Measurements from ENCODE around the gene DGKH. TPM values are rescaled to one million over a fixed set of nuclear protein-coding genes. Genes with fewer than 3 reads are reported as not detected.
A peak's percentile ranks its signal among the peaks of the same experiment; 100 is the strongest.

Gene DGKH
- total RNA-seq, 1 donor from 2014 or later = 18.7 TPM

DNA sequence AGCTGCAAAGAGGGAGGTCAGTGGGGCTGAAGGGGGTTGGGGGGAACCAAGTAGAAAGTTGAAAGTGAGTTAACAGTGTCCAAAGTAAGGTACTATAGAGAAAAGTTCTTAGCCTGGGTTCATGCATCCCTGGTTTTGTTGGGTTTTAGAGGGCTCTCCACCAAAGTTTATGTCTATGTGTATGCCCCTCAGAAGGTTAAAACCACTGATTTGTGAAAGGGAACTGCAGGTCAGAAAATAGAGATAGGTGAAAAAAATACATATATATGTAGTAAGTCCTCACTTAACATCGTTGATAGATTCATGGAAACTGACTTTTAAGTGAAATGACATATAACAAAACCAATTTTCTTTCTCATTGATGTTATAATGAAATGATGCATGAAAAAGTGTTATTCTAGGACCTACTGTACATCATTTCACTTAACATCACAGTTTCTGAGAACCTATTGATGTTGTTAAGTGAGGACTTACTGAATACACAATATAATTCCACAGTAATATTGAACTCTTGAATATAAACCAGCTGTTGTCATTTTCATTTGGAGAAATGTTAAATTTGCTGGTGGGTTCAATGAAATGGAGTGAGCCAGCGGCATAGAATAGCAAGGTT, 9.6 kb downstream of the DGKH start:
- TF ChIP-seq, protein P1, sequence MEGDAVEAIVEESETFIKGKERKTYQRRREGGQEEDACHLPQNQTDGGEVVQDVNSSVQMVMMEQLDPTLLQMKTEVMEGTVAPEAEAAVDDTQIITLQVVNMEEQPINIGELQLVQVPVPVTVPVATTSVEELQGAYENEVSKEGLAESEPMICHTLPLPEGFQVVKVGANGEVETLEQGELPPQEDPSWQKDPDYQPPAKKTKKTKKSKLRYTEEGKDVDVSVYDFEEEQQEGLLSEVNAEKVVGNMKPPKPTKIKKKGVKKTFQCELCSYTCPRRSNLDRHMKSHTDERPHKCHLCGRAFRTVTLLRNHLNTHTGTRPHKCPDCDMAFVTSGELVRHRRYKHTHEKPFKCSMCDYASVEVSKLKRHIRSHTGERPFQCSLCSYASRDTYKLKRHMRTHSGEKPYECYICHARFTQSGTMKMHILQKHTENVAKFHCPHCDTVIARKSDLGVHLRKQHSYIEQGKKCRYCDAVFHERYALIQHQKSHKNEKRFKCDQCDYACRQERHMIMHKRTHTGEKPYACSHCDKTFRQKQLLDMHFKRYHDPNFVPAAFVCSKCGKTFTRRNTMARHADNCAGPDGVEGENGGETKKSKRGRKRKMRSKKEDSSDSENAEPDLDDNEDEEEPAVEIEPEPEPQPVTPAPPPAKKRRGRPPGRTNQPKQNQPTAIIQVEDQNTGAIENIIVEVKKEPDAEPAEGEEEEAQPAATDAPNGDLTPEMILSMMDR (IDR thresholded peaks at IDR 0.05) = no peak
- Histone ChIP-seq H3K27me3 (ENCODE audit: low read depth) (no peaks in the 10 kb centered on the region), H3K36me3 (no peaks in the 10 kb centered on the region), H3K4me3 (no peak overlapping the region), H3K9me3 (no peaks in the 10 kb centered on the region), H3K4me1 (no peaks in the 10 kb centered on the region), H3K27ac (no peak overlapping the region)
- no peak for DNase-seq
- ATAC-seq = no peak
- intact Hi-C loops (cut with DNase I) = no loop called here

DNA sequence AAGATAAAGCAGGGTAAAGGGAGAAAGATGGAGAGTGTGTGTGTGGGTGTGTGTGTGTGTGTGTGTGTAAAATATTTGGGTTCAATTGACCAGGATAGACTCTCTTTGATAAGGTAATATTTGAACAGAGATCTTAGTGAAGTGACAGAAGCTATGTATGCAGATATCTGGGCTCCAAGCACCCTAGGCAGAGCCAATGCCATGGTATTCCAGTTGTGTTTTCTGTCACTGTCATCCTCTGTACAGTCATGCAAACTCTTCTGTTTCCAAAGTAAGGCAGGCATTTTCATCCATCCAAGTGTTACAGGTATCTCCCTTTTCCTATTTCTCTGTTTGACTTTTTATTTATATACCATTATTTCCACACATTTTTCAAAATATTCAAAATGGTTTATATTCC, 13.5 kb downstream of the DGKH start:
- Histone ChIP-seq H3K4me1 (no peaks in the 10 kb centered on the region), H3K27me3 (ENCODE audit: low read depth) (no peaks in the 10 kb centered on the region), H3K27ac (no peak overlapping the region), H3K9me3 (no peaks in the 10 kb centered on the region), H3K36me3 (peaks cover 5% of the 10 kb centered on the region), H3K4me3 (no peak overlapping the region)
- intact Hi-C loops (cut with DNase I) = no loop called here
- TF ChIP-seq, protein P1 (IDR thresholded peaks at IDR 0.05) = no peak
- DNase-seq (no peak), ATAC-seq (no peak)

DNA sequence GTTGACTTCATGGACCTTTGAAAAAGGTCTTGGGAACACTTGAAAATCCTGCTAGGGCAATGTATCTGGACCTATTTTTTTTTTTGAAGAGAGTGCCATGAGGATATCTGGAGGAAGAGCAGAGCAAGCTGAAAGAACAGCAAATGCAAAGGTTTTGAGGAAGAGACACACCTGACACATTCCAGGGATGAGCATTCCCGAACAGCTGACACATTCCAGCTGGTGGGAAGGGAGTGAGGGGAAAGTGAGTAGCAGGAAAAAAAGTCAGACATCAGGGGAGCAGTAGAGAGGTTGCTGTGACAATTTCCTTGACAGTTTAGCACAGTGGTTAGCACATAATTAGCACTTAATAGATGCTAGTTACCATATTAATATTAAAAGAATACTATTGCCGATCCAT, 14.7 kb downstream of the DGKH start:
- no peak overlapping the region for H3K4me3 ChIP-seq
- no peak overlapping the region for H3K27ac ChIP-seq
- TF ChIP-seq, protein P1 (IDR thresholded peaks at IDR 0.05) = no peak
- peaks cover 5% of the 10 kb centered on the region for H3K36me3 ChIP-seq
- no peak for ATAC-seq
- H3K27me3 ChIP-seq (ENCODE audit: low read depth) = no peaks in the 10 kb centered on the region
- H3K4me1 ChIP-seq = no peaks in the 10 kb centered on the region
- no peaks in the 10 kb centered on the region for H3K9me3 ChIP-seq
- intact Hi-C loops (cut with DNase I) = no loop called here
- no peak for DNase-seq

DNA sequence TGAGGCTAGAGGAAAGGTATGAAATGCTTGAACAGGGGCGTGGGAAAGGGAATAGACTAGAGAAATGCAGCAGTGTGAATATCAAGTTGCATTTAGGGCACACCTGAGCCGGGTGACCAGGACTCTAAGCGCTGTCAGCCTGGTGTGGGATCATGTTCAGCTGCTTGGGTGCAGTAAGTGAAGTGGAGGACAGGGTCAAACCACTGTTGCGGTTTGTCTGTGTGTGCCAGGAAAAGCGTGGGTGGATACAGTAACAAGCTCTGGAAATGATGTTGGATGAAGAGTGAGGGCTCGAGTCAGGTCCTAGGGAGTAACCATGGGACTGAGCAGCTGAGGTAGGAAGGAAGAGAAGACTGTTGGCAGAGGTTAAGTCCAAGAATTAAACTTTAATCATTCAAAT, 15.8 kb downstream of the DGKH start:
- Histone ChIP-seq H3K4me1 (peaks cover 5% of the 10 kb centered on the region), H3K36me3 (peaks cover 5% of the 10 kb centered on the region), H3K27ac (no peak overlapping the region), H3K9me3 (no peaks in the 10 kb centered on the region), H3K4me3 (no peak overlapping the region), H3K27me3 (ENCODE audit: low read depth) (no peaks in the 10 kb centered on the region)
- TF ChIP-seq, protein P1 (IDR thresholded peaks at IDR 0.05) = no peak
- intact Hi-C loops (cut with DNase I) = no loop called here
- ATAC-seq (peak in 1 of 2 donors; percentile 9), DNase-seq (no peak)

DNA sequence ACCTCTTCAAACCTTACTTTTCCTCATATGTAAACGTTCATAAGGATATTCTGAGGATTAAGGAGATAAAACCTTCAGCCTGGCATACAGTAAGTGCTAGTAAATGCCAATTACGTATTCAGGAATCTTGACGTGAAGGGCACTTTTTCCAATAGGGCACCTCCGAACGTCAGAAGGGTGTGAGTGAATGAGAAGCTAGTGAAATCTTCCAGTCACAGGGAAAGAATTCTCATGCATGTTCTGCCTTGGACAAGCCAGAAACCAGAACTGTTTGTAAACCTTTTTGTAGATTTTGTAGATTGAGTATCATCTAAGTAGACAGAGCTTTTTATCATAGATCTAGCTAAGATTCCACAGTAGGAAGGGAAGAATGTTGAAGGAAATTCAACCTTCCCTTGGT, 16.5 kb downstream of the DGKH start:
- Histone ChIP-seq H3K9me3 (no peaks in the 10 kb centered on the region), H3K4me1 (peaks cover 6% of the 10 kb centered on the region), H3K27me3 (ENCODE audit: low read depth) (no peaks in the 10 kb centered on the region), H3K27ac (no peak overlapping the region), H3K4me3 (no peak overlapping the region), H3K36me3 (peaks cover 5% of the 10 kb centered on the region)
- intact Hi-C loops (cut with DNase I) = no loop called here
- ATAC-seq (no peak), DNase-seq (no peak)
- TF ChIP-seq, protein P1 (IDR thresholded peaks at IDR 0.05) = no peak
